Measurements from ENCODE around the gene SUN5. TPM values are rescaled to one million over a fixed set of nuclear protein-coding genes. Genes with fewer than 3 reads are reported as not detected.

The SUN5 gene
- total and polyA plus RNA-seq, 2 donors (not counting 3 experiments of a cell fraction or from before 2014, with no cell fraction given) = not detected

DNA sequence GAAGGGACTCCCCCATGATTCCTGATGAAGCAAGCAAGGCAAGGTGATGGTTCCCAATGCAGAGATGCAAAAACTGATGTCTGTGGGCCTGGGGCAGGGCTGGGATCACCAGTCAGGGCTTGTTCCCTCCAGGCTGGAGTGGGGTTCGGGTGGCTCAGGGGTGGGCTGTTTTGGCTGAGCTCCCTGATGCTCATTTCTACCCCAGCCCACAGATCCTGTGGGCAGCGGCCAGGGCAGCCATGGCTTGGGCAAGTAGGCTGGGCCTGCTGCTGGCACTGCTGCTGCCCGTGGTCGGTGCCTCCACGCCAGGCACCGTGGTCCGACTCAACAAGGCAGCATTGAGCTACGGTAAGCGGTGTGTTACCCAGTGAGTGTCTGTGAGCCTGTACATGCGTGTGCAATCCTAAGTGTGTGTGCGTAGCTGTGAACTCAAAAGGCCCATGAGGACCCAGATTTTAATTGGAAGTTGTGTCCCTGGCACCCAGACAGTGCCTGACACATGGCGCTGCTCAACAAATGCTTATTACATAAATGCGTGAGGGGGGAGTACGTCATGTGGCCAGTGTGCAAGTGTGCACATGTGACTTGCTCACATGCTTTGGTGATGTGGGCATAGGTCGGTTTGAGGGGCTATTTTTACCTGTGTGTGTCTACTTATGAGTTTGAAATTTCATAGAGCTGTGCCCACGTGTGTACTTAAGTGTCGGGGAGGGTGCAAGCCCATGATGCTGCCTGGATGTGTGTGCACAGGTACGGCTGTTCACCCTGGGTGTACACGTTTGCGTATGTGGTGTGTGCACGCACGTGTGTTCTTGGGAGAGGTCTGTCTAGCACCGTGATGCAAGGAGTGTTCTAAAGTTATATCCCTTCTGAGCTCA is 4.3 kb upstream of the SUN5 start:
- intact Hi-C loops (cut with micrococcal nuclease) = loop anchor here (5.0 kb wide), 1 partner anchor 216 kb away; no protein-coding TSS in a partner anchor
- FAIRE-seq (no peak), DNase-seq (ENCODE audit: low read depth, low spot score) (no peak)
- no peak overlapping the region for H3K4me3 ChIP-seq (replicated peaks in 1 of 3; ENCODE audit: insufficient read depth in 1 of 3, low read depth in 1 of 3, low read length in 3 of 3)
- no peak overlapping the region for H2AFZ ChIP-seq (ENCODE audit: low read depth, low read length)
- H3K4me1 ChIP-seq (ENCODE audit: control insufficient read depth, extremely low read depth, insufficient read depth, low read length) = no peaks in the 10 kb centered on the region
- H3K4me2 ChIP-seq (ENCODE audit: insufficient read depth, low read length) = no peak overlapping the region
- H3K27me3 ChIP-seq (ENCODE audit: control insufficient read depth in 2 of 2, insufficient read depth in 2 of 2, low read length in 2 of 2) = no peaks in the 10 kb centered on the region
- ChIA-PET CTCF (interaction anchor here (1.0 kb wide), 1 partner anchor 106 kb away, joined by 3 read pairs; no protein-coding TSS in a partner anchor), POLR2A (no interaction called here)
- no peaks in the 10 kb centered on the region for H3K36me3 ChIP-seq (ENCODE audit: control insufficient read depth in 2 of 2, extremely low read depth in 1 of 2, insufficient read depth in 2 of 2, low read length in 2 of 2)
- dilution Hi-C loops (cut with MboI; ENCODE audit: extremely low pct_ligation_motif_present, low sequenced_read_pairs) = no loop called here
- H3K27ac ChIP-seq (ENCODE audit: insufficient read depth, low read depth, low read length) = no peak overlapping the region
- H3K79me2 ChIP-seq (ENCODE audit: control insufficient read depth, insufficient read depth, low read length) = no peaks in the 10 kb centered on the region
- H3K9me3 ChIP-seq (replicated peaks; ENCODE audit: control insufficient read depth, insufficient read depth, low read length) = no peaks in the 10 kb centered on the region
- no peaks in the 10 kb centered on the region for H4K20me1 ChIP-seq (replicated peaks; ENCODE audit: control insufficient read depth, extremely low read depth, insufficient read depth, low read length)
- H3K9me1 ChIP-seq (replicated peaks; ENCODE audit: control insufficient read depth, extremely low read depth, insufficient read depth, low read length) = no peaks in the 10 kb centered on the region
- TF ChIP-seq GATA2 (IDR thresholded peaks at IDR 0.05; ENCODE audit: insufficient read depth, insufficient read length, low read depth, low read length) (no peak), POLR2A (IDR thresholded peaks at IDR 0.05; ENCODE audit: low read depth, low read length) (no peak), EZH2 (IDR thresholded peaks at IDR 0.05; ENCODE audit: borderline replicate concordance, low read depth, low read length, severe bottlenecking) (no peak), CTCF (IDR thresholded peaks at IDR 0.05; ENCODE audit: extremely low read depth in 1 of 2, insufficient read depth in 1 of 2, low read depth in 1 of 2, low read length in 2 of 2) (no peak), FOS (IDR thresholded peaks at IDR 0.05; ENCODE audit: borderline replicate concordance, insufficient read depth, low read length) (no peak), JUN (IDR thresholded peaks at IDR 0.05; ENCODE audit: borderline replicate concordance, insufficient read depth, insufficient read length, low read depth) (no peak), MAX (IDR thresholded peaks at IDR 0.05; ENCODE audit: insufficient read depth, insufficient read length) (no peak), MYC (IDR thresholded peaks at IDR 0.05; ENCODE audit: low read depth, low read length) (no peak), POLR2AphosphoS5 (IDR thresholded peaks at IDR 0.05; ENCODE audit: insufficient read depth, low read depth, low read length) (no peak)
- H3K9ac ChIP-seq (replicated peaks; ENCODE audit: extremely low read depth, insufficient read depth, low read length) = no peak overlapping the region
- no TSS peak for BruUV-seq (replicated peaks)
